SK-N-SH (cell line): Measurements from ENCODE around the gene ILK. TPM values are rescaled to one million over a fixed set of nuclear protein-coding genes. Genes with fewer than 3 reads are reported as not detected.

Experiments used
- CTCF ChIA-PET: fragments of 300-600, 350-600 bp; formaldehyde crosslinking; extraction: SDS; loops from one replicate; lab custom pipeline; 2021; lab: Yijun Ruan, JAX
- POLR2A ChIA-PET: fragments of 350-600 bp; sonication (Branson Sonifier 250); formaldehyde crosslinking; extraction: SDS; loops from one replicate; lab custom pipeline; 2020; ENCODE audit warnings: antibody characterized with exemption, inconsistent platforms; lab: Yijun Ruan, JAX
- DNase-seq: peaks from one replicate; pipeline ENCODE4 v3.0.0; 2012
- H2AFZ ChIP-seq: fragments of 200-600 bp; sonication (generic); 2 replicates; pipeline ENCODE4 v1.8.1; 2016; ENCODE audit warnings: antibody characterized with exemption, mild to moderate bottlenecking, low read depth
- H3F3A ChIP-seq: fragments of 200-600 bp; sonication (generic); replicated peaks from 2 replicates; pipeline ENCODE3; 2016; ENCODE audit warnings: antibody characterized with exemption, mild to moderate bottlenecking; ENCODE audit not compliant: insufficient read depth
- H3K27ac ChIP-seq, 2 experiments: fragments of 200-500 bp in 1 of 2; fragments of 200-600 bp in 1 of 2; sonication (Bioruptor generic) in 1 of 2; sonication (generic), shearing (Covaris generic) in 1 of 2; 2 replicates each; pipeline versions ENCODE4 v1.5.1 to v1.6.1; 2014 to 2016; ENCODE audit warnings: low read depth in 2 of 2, inconsistent platforms in 1 of 2, low read length in 1 of 2, mild to moderate bottlenecking in 1 of 2, mixed read lengths in 1 of 2
- H3K27me3 ChIP-seq: fragments of 200-600 bp; sonication (generic), shearing (Covaris generic); 2 replicates; pipeline ENCODE4 v1.6.1; 2016; ENCODE audit warnings: mixed run types; ENCODE audit not compliant: insufficient read depth
- H3K36me3 ChIP-seq, 2 experiments: fragments of 200-500 bp in 1 of 2; fragments of 200-600 bp in 1 of 2; sonication (Bioruptor generic) in 1 of 2; sonication (generic) in 1 of 2; replicated peaks in 1 of 2; 2 replicates each; pipeline versions ENCODE3 to v1.5.1; 2014 to 2016; ENCODE audit warnings: low read length in 1 of 2, mild to moderate bottlenecking in 1 of 2; ENCODE audit not compliant: insufficient read depth in 2 of 2, control insufficient read depth in 1 of 2
- H3K4me1 ChIP-seq, 2 experiments: fragments of 200-500 bp in 1 of 2; fragments of 200-600 bp in 1 of 2; sonication (Bioruptor generic) in 1 of 2; sonication (generic), shearing (Covaris generic) in 1 of 2; 2 replicates each; pipeline versions ENCODE4 v1.5.1 to v1.6.1; 2014 to 2016; ENCODE audit warnings: low read depth in 1 of 2, low read length in 1 of 2, mixed run types in 1 of 2; ENCODE audit not compliant: insufficient read depth in 2 of 2, control insufficient read depth in 1 of 2
- H3K4me2 ChIP-seq: fragments of 200-600 bp; sonication (generic), shearing (Covaris generic); 2 replicates; pipeline ENCODE4 v1.6.1; 2017; ENCODE audit warnings: mixed run types
- H3K4me3 ChIP-seq, 2 experiments: fragments of 200-500 bp in 1 of 2; fragments of 200-600 bp in 1 of 2; sonication (Bioruptor generic) in 1 of 2; sonication (generic), shearing (Covaris generic) in 1 of 2; 2 replicates each; pipeline versions ENCODE4 v1.5.1 to v1.8.1; 2014 to 2016; ENCODE audit warnings: low read depth in 2 of 2, inconsistent platforms in 1 of 2, low read length in 1 of 2, mild to moderate bottlenecking in 1 of 2, mixed read lengths in 1 of 2, moderate library complexity in 1 of 2
- H3K79me2 ChIP-seq: fragments of 200-600 bp; sonication (generic); 2 replicates; pipeline ENCODE4 v1.8.1; 2017; ENCODE audit warnings: mild to moderate bottlenecking; ENCODE audit not compliant: insufficient read depth
- H3K9ac ChIP-seq: fragments of 200-600 bp; sonication (generic); 2 replicates; pipeline ENCODE4 v1.6.1; 2017; ENCODE audit warnings: mixed run types
- H3K9me2 ChIP-seq: fragments of 200-600 bp; sonication (generic); 2 replicates; pipeline ENCODE4 v1.6.1; 2017; ENCODE audit warnings: mixed run types
- H3K9me3 ChIP-seq: fragments of 200-600 bp; sonication (generic); 2 replicates; pipeline ENCODE4 v1.6.1; 2017; ENCODE audit warnings: mixed run types, mild to moderate bottlenecking, moderate library complexity
- H4K20me1 ChIP-seq: fragments of 200-600 bp; sonication (generic); 2 replicates; pipeline ENCODE4 v1.6.1; 2017; ENCODE audit warnings: mild to moderate bottlenecking, mixed run types; ENCODE audit not compliant: insufficient read depth
- ELF1 ChIP-seq: IDR thresholded peaks from 2 replicates; pipeline ENCODE4 v1.4.0; 2012
- EP300 ChIP-seq, 2 experiments: IDR thresholded peaks; 2 replicates each; pipeline versions ENCODE4 v1.4.0 to v1.6.1; 2012; ENCODE audit warnings: borderline replicate concordance in 1 of 2, low read depth in 1 of 2, low read length in 1 of 2
- EZH2phosphoT487 ChIP-seq: fragments of 200-600 bp; sonication (generic); IDR thresholded peaks from 2 replicates; pipeline ENCODE4 v1.6.1; 2017; ENCODE audit warnings: low read depth, mixed run types, mild to moderate bottlenecking, antibody characterized with exemption, moderate library complexity, borderline replicate concordance
- FOSL2 ChIP-seq: IDR thresholded peaks from 2 replicates; pipeline ENCODE4 v1.4.0; 2012; ENCODE audit warnings: low read depth, mild to moderate bottlenecking, moderate library complexity, borderline replicate concordance
- FOXJ3 ChIP-seq: sonication (generic); formaldehyde crosslinking; IDR thresholded peaks from 2 replicates; pipeline ENCODE4 v1.5.1; 2020; ENCODE audit warnings: mild to moderate bottlenecking, missing genetic modification reagents
- FOXM1 ChIP-seq: IDR thresholded peaks from 2 replicates; pipeline ENCODE4 v1.4.0; 2012; ENCODE audit warnings: low read depth, mild to moderate bottlenecking
- GATA2 ChIP-seq: sonication (generic); formaldehyde crosslinking; IDR thresholded peaks from 2 replicates; pipeline ENCODE4 v1.5.0; 2020; ENCODE audit warnings: mild to moderate bottlenecking, missing genetic modification reagents
- JUND ChIP-seq: IDR thresholded peaks from 2 replicates; pipeline ENCODE4 v1.4.0; 2012
- MEF2A ChIP-seq: IDR thresholded peaks from 2 replicates; pipeline ENCODE4 v1.4.0; 2012; ENCODE audit warnings: low read depth, borderline replicate concordance
- MXI1 ChIP-seq: IDR thresholded peaks from 2 replicates; pipeline ENCODE4 v1.6.1; 2012; ENCODE audit warnings: mild to moderate bottlenecking, low read depth, low read length, improper control_type of control experiment
- NRF1 ChIP-seq: IDR thresholded peaks from 2 replicates; pipeline ENCODE4 v1.6.1; 2012; ENCODE audit warnings: low read depth, mild to moderate bottlenecking, low read length
- RAD21 ChIP-seq: IDR thresholded peaks from 2 replicates; pipeline ENCODE4 v1.6.1; 2012; ENCODE audit warnings: mild to moderate bottlenecking, low read length
- RCOR1 ChIP-seq: fragments of 150-350 bp; IDR thresholded peaks from 2 replicates; pipeline ENCODE4 v1.6.1; 2017; ENCODE audit warnings: antibody characterized with exemption, low read length
- SIN3A ChIP-seq: IDR thresholded peaks from 2 replicates; pipeline ENCODE4 v1.6.1; 2012; ENCODE audit warnings: low read depth, mild to moderate bottlenecking, low read length, moderate library complexity, borderline replicate concordance
- SMC3 ChIP-seq: IDR thresholded peaks from 2 replicates; pipeline ENCODE4 v1.6.1; 2012; ENCODE audit warnings: low read depth, low read length, improper control_type of control experiment
- TAF1 ChIP-seq: IDR thresholded peaks from 2 replicates; pipeline ENCODE4 v1.6.1; 2012; ENCODE audit warnings: low read depth, mild to moderate bottlenecking, low read length, moderate library complexity, borderline replicate concordance
- TCF12 ChIP-seq: IDR thresholded peaks from 2 replicates; pipeline ENCODE4 v1.4.0; 2012
- WGBS: methylation state at CpG from one replicate; pipeline ENCODE4 v1.1.6; 2017; ENCODE audit warnings: low lambda C conversion rate; 5-methylcytosine and 5-hydroxymethylcytosine counted together
- polyA plus RNA-seq, 3 experiments: library from polyadenylated mRNA; depleted of rRNA; stranded (reverse); fragments of >200 nt; gene quantifications; 2 replicates each; pipeline ENCODE4 v1.2.3, GENCODE V29; 2012
- TF ChIP-seq, protein P1 (sequence below): IDR thresholded peaks from 2 replicates; pipeline ENCODE4 v1.6.1; 2012; ENCODE audit warnings: mild to moderate bottlenecking, low read depth, low read length, moderate library complexity
- TF ChIP-seq, protein P2 (sequence below): IDR thresholded peaks from 2 replicates; pipeline ENCODE4; 2012
- TF ChIP-seq, protein P3 (sequence below): fragments of 200-600 bp; sonication (generic); IDR thresholded peaks from 2 replicates; pipeline ENCODE4 v1.6.1; 2017; ENCODE audit warnings: antibody characterized with exemption, mild to moderate bottlenecking, moderate library complexity
- TF ChIP-seq, protein P4 (sequence below): fragments of 150-350 bp; IDR thresholded peaks from 2 replicates; pipeline ENCODE4 v1.6.1; 2016; ENCODE audit warnings: mild to moderate bottlenecking, low read depth, low read length

Gene ILK
- polyA plus RNA-seq, 1 of the 3 experiments (the other 2 are of a cell fraction): 241 TPM

DNA sequence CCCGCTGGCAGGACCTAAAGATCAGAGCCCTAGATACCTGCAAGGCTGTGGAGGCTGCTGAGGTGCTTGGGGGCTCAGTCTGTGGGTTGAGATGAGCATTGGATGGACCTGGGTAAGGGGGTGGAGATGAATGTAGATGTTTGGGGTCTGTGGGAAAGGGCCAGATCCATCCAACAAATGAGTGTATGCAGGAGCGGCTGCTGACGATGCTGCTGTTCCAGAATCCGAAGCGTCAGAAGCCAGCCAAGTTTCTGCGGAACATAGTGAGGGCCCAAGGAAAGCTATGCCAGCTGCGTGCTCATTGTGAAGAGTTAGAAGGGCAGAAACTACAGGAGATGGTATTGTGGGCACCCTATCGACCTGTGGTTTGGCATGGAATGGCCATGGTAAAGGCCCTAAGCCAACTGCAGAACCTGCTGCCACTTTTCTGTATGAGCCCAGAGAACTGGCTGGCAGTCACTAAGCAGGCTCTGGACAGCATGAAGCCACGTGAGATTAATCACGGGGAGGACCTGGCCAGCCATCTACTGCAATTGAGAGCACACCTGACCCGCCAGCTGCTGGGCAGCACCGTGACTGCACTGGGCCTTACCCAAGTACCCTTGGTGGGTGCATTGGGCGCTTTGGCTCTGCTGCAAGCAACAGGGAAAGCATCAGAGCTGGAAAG is 36.7 kb upstream of the ILK start:
- Histone ChIP-seq H3K27ac (no peak overlapping the region), H3K4me2 (no peak overlapping the region), H2AFZ (no peak overlapping the region)
- CTCF ChIA-PET: no interaction called here
- TF ChIP-seq SIN3A: no peak
- no peak for TF ChIP-seq FOXM1
- TF ChIP-seq, protein P1, sequence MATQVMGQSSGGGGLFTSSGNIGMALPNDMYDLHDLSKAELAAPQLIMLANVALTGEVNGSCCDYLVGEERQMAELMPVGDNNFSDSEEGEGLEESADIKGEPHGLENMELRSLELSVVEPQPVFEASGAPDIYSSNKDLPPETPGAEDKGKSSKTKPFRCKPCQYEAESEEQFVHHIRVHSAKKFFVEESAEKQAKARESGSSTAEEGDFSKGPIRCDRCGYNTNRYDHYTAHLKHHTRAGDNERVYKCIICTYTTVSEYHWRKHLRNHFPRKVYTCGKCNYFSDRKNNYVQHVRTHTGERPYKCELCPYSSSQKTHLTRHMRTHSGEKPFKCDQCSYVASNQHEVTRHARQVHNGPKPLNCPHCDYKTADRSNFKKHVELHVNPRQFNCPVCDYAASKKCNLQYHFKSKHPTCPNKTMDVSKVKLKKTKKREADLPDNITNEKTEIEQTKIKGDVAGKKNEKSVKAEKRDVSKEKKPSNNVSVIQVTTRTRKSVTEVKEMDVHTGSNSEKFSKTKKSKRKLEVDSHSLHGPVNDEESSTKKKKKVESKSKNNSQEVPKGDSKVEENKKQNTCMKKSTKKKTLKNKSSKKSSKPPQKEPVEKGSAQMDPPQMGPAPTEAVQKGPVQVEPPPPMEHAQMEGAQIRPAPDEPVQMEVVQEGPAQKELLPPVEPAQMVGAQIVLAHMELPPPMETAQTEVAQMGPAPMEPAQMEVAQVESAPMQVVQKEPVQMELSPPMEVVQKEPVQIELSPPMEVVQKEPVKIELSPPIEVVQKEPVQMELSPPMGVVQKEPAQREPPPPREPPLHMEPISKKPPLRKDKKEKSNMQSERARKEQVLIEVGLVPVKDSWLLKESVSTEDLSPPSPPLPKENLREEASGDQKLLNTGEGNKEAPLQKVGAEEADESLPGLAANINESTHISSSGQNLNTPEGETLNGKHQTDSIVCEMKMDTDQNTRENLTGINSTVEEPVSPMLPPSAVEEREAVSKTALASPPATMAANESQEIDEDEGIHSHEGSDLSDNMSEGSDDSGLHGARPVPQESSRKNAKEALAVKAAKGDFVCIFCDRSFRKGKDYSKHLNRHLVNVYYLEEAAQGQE: no peak
- TF ChIP-seq RAD21: no peak
- no peak for TF ChIP-seq NRF1
- no peak for TF ChIP-seq MEF2A
- TF ChIP-seq, protein P2, sequence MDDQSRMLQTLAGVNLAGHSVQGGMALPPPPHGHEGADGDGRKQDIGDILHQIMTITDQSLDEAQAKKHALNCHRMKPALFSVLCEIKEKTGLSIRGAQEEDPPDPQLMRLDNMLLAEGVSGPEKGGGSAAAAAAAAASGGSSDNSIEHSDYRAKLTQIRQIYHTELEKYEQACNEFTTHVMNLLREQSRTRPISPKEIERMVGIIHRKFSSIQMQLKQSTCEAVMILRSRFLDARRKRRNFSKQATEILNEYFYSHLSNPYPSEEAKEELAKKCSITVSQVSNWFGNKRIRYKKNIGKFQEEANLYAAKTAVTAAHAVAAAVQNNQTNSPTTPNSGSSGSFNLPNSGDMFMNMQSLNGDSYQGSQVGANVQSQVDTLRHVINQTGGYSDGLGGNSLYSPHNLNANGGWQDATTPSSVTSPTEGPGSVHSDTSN: no peak
- no peak for TF ChIP-seq FOSL2
- no peak for TF ChIP-seq TCF12
- TF ChIP-seq, all 33 proteins: peak for 0
- WGBS: 93% methylated on average over 8 of the region's 13 CpGs
- Histone ChIP-seq H3K36me3 (no peaks in the 10 kb centered on the region), H3K9me2 (no peaks in the 10 kb centered on the region), H3K4me1 (peaks cover 4 to 6% of the 10 kb centered on the region in 2 experiments; a peak in 3 of 4 replicates), H3K4me3 (no peak overlapping the region), H4K20me1 (no peaks in the 10 kb centered on the region), H3K27me3 (no peaks in the 10 kb centered on the region), H3K9me3 (no peaks in the 10 kb centered on the region), H3K9ac (no peak overlapping the region), H3K79me2 (no peaks in the 10 kb centered on the region), H3F3A (no peaks in the 10 kb centered on the region)
- POLR2A ChIA-PET: no interaction called here
- no peak for DNase-seq

DNA sequence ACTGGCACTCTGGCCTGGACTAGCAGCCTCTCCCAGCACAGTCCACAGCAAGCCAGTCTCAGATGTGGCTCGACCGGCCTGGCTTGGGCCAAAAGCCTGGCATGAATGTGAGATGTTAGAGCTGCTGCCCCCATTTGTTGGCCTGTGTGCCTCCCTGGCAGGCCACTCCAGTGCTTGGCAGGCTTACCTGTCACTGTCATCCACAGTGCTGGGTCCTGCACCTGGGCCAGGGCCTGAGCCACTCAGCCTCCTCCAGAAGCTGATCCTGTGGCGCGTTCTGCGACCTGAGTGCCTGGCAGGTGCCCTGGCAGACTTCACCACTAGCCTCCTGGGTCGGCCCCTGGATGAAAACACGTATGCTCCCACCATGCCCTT is 36.2 kb upstream of the ILK start:
- Histone ChIP-seq H2AFZ (no peak overlapping the region), H3K9ac (no peak overlapping the region), H3K4me3 (no peak overlapping the region), H3K79me2 (no peaks in the 10 kb centered on the region), H3K4me2 (no peak overlapping the region), H3F3A (no peaks in the 10 kb centered on the region), H4K20me1 (no peaks in the 10 kb centered on the region), H3K4me1 (peaks cover 4 to 6% of the 10 kb centered on the region in 2 experiments; a peak in 3 of 4 replicates), H3K27me3 (no peaks in the 10 kb centered on the region), H3K27ac (no peak overlapping the region), H3K9me2 (no peaks in the 10 kb centered on the region), H3K9me3 (no peaks in the 10 kb centered on the region), H3K36me3 (no peaks in the 10 kb centered on the region)
- WGBS: 83% methylated on average over 1 of the region's 7 CpGs
- ChIA-PET CTCF (interaction anchor here (0.9 kb wide), 1 partner anchor 188 kb away, joined by 4 read pairs; no protein-coding TSS in a partner anchor), POLR2A (no interaction called here)
- DNase-seq: no peak
- TF ChIP-seq GATA2 (CRISPR knock-in tag) (no peak), TAF1 (no peak), JUND (no peak), SMC3 (no peak), NRF1 (no peak), SIN3A (no peak), ELF1 (no peak), RCOR1 (no peak), MXI1 (no peak), EP300 (IDR thresholded peaks at IDR 0.05; ENCODE audit: borderline replicate concordance in 1 of 2, low read depth in 1 of 2, low read length in 1 of 2) (no peak), TCF12 (no peak), FOXJ3 (no peak), EZH2phosphoT487 (no peak)
- TF ChIP-seq, protein P3, sequence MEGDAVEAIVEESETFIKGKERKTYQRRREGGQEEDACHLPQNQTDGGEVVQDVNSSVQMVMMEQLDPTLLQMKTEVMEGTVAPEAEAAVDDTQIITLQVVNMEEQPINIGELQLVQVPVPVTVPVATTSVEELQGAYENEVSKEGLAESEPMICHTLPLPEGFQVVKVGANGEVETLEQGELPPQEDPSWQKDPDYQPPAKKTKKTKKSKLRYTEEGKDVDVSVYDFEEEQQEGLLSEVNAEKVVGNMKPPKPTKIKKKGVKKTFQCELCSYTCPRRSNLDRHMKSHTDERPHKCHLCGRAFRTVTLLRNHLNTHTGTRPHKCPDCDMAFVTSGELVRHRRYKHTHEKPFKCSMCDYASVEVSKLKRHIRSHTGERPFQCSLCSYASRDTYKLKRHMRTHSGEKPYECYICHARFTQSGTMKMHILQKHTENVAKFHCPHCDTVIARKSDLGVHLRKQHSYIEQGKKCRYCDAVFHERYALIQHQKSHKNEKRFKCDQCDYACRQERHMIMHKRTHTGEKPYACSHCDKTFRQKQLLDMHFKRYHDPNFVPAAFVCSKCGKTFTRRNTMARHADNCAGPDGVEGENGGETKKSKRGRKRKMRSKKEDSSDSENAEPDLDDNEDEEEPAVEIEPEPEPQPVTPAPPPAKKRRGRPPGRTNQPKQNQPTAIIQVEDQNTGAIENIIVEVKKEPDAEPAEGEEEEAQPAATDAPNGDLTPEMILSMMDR: no peak
- TF ChIP-seq, protein P4, sequence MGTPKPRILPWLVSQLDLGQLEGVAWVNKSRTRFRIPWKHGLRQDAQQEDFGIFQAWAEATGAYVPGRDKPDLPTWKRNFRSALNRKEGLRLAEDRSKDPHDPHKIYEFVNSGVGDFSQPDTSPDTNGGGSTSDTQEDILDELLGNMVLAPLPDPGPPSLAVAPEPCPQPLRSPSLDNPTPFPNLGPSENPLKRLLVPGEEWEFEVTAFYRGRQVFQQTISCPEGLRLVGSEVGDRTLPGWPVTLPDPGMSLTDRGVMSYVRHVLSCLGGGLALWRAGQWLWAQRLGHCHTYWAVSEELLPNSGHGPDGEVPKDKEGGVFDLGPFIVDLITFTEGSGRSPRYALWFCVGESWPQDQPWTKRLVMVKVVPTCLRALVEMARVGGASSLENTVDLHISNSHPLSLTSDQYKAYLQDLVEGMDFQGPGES: no peak
